Activated T-cell treated with anti-CD3 and anti-CD28 coated beads, Interleukin-2, amount 50 U/mL, for 24 hours (primary cell): ENCODE results near the gene GADD45G.

Source experiments
- DNase-seq: peaks from one replicate; pipeline ENCODE4 v3.0.0-alpha.2; 2020
- H3K27ac Mint-ChIP-seq: 2 replicates; pipeline ENCODE4 v1.8.0; 2020; ENCODE audit warnings: mild to moderate bottlenecking, mixed read lengths
- H3K27me3 Mint-ChIP-seq: 2 replicates; pipeline ENCODE4 v1.8.0; 2020; ENCODE audit warnings: mixed read lengths
- H3K36me3 Mint-ChIP-seq: 2 replicates; pipeline ENCODE4 v1.8.0; 2020; ENCODE audit warnings: low read depth, mixed read lengths
- H3K4me1 Mint-ChIP-seq: 2 replicates; pipeline ENCODE4 v1.8.0; 2020; ENCODE audit warnings: low read depth, mixed read lengths
- H3K4me3 Mint-ChIP-seq: 2 replicates; pipeline ENCODE4 v1.8.0; 2020; ENCODE audit warnings: mild to moderate bottlenecking, moderate library complexity, mixed read lengths
- H3K9me3 Mint-ChIP-seq: 2 replicates; pipeline ENCODE4 v1.8.0; 2020; ENCODE audit warnings: mixed read lengths

The GADD45G gene

DNA sequence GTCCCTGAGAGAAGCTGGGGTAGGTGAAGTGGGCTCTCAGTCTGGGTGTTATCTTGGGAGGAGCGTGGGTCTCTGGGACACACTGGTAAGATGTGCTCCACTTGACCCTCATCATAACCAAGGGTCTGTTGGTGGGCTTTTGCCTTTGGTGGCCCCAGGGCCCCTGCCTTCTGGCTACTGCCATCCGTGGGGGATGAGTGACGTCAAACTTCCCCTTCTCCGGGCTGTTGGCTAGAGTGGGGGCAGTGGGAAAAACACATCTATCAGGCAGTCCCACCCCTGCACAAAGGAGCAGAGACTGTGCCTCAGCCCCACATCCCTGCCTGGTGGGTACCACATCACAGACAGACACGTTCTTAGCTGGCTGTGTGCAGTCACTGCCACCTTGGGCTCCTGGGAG is 35.1 kb downstream of the GADD45G start:
- Mint-ChIP-seq H3K4me1 (peaks cover 2% of the 10 kb centered on the region), H3K4me3 (no peak overlapping the region), H3K27ac (no peak overlapping the region), H3K9me3 (no peaks in the 10 kb centered on the region), H3K36me3 (no peaks in the 10 kb centered on the region), H3K27me3 (no peaks in the 10 kb centered on the region)
- no peak for DNase-seq

DNA sequence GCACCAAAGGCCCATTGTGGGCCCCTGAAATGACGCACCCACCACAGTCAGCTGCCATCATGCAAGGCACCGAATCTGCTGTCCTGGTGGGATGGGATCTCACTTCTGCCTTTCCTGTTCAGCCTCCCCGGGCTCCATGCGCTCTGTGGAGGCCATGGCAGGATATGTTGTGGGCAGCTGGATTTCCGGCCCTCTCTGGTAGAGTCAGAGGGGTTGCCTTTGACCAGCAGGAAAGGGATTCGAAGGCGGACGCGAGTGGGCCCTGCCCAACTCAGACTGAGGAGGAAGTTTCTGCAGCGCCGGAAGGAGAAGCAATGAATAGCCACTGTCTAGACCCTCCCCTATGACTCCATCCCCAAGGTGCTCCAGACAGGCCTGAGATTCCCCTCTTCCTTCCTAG is 35.5 kb downstream of the GADD45G start:
- H3K36me3 Mint-ChIP-seq: no peaks in the 10 kb centered on the region
- no peaks in the 10 kb centered on the region for H3K4me1 Mint-ChIP-seq
- H3K9me3 Mint-ChIP-seq: no peaks in the 10 kb centered on the region
- H3K27ac Mint-ChIP-seq: no peak overlapping the region
- H3K27me3 Mint-ChIP-seq: no peaks in the 10 kb centered on the region
- H3K4me3 Mint-ChIP-seq: no peak overlapping the region
- no peak for DNase-seq

DNA sequence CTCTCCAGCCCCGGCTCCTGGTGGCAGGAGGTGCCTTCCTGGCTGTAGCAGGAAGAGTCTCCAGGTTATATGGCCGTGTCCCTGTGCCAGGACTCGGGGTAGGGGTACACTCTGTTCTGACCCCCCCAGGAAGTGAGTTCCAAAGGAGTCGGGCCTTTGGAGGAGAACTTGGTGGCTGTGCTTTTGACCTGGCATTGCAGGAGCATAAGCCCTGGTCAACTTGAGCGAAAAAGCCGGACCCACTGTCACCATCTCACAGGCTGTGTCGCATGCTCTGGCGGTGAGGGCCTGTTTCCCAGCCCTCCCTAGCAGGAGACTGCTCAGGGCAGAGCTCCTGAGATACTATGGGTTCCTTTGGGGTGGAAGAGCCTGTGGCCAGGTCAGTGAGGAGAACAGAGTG is 36.0 kb downstream of the GADD45G start:
- Mint-ChIP-seq H3K4me3 (no peak overlapping the region), H3K36me3 (no peaks in the 10 kb centered on the region), H3K9me3 (no peaks in the 10 kb centered on the region), H3K4me1 (no peaks in the 10 kb centered on the region), H3K27me3 (no peaks in the 10 kb centered on the region), H3K27ac (no peak overlapping the region)
- DNase-seq: no peak

DNA sequence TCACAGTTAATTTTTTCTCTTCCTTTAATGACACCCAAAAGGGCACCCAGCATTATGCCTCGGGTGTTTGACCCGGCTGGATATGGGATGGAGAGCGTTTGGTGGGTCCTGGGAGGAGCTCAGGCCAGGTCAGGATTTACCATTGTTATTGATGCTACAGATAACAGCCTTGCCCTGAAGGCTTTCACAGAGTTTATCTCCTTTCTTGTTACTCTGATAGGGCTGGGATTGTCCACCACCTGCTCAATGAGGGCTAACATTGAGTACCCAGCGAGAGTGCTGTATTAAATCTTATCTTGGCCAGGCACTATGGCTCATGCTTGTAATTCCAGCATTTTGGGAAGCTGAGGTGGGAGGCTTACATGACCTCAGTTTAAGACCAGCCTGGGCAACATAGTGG is 37.2 kb downstream of the GADD45G start:
- Mint-ChIP-seq H3K27me3 (no peaks in the 10 kb centered on the region), H3K4me3 (no peak overlapping the region), H3K27ac (no peak overlapping the region), H3K4me1 (no peaks in the 10 kb centered on the region), H3K36me3 (no peaks in the 10 kb centered on the region), H3K9me3 (no peaks in the 10 kb centered on the region)
- DNase-seq: no peak

DNA sequence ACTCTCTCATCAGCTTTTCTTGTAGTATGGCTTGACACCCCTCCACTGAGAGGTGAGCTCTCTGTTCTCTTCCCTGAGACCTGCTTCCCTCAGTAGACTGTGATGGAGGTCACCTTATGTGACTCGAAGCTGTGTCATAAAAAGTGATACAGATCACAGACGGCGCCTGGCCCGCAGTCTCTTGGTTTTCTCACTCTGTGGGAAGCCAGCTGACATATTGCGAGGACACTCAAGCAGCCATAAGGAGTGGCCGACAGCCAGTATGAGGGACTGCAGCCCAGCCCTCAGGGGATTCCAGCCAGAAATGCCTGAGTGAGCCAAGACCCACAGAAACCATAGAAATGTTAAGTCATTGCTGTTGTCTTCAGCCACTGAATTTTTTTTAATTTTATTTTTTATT is 38.0 kb downstream of the GADD45G start:
- no peaks in the 10 kb centered on the region for H3K9me3 Mint-ChIP-seq
- no peak for DNase-seq
- H3K36me3 Mint-ChIP-seq: no peaks in the 10 kb centered on the region
- no peaks in the 10 kb centered on the region for H3K4me1 Mint-ChIP-seq
- H3K27me3 Mint-ChIP-seq: no peaks in the 10 kb centered on the region
- H3K4me3 Mint-ChIP-seq: no peak overlapping the region
- no peak overlapping the region for H3K27ac Mint-ChIP-seq

DNA sequence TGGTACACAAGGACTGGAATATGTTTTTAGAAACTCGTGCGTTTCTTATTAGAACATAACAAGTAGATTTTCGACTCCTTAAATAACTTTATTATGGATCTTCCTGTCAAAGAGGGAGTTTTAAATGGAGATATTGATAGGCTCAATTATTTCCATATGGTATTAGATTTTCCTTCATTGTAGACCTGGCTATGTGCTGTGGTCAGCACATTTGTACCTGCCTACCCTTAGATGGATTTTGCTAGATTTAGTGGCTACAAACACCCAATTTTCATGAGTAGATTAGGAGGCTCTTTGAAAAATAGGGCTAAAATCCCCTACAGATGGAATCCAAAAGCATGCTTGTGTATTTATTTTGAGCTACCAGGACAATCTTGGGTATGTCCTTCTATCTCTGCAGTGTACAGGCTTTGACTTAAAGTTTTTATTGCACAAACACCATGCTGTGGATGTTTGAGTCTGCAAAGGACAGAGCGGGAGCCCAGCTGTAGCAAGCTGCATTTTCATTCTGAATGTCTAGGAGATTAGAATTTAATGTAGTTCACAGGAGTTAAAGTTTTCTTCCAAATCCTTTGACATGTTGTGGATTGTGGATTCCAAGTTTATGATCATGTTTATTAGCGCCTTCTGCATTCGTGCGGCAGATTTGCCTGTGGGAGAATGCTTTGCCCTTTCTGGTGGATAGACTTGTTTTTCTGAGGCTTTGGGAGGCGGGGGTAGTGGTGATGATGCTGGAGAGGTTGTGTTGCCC is 41.6 kb downstream of the GADD45G start:
- Mint-ChIP-seq H3K36me3 (no peaks in the 10 kb centered on the region), H3K9me3 (no peaks in the 10 kb centered on the region), H3K27me3 (no peaks in the 10 kb centered on the region), H3K4me3 (no peak overlapping the region), H3K27ac (no peak overlapping the region), H3K4me1 (no peaks in the 10 kb centered on the region)
- DNase-seq: no peak

DNA sequence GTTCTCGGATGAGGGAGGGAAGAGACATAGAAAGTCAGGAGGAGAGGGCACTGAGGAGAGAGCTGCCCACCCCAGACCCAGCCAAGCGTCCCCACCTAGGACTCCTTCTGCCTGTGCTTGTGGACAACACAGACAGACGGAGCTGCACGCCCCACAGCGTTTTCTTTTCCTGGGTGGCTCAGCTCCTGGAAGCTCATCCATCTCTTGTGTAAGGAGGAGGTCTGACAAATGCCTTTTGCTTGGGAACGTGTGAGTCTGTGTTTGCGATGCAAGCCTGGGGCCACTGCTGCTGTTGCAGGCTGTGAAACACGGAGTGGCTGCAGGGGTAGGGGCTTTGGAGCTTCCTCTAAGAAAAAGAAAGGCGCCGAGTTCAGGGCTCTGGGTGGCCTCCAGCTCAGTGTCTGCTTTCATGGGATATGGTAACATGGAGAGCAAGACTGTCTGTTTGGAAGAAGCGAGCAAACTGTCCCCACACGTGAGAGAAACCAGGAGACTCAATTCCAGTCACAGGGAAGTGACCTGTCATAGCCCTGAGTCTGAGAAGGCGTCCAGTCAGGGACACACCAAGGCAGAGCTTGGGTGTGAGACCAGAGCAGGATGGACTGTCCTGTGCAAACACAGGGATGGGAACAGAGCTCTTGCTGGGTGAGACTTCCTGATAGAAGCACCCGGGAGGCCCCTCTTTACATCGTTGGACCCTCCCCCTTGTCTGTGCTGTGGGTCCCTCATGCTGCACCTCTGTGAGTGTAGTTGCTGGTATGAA is 42.7 kb downstream of the GADD45G start:
- Mint-ChIP-seq H3K9me3 (no peaks in the 10 kb centered on the region), H3K4me1 (no peaks in the 10 kb centered on the region), H3K27me3 (no peaks in the 10 kb centered on the region), H3K27ac (no peak overlapping the region), H3K4me3 (no peak overlapping the region), H3K36me3 (no peaks in the 10 kb centered on the region)
- DNase-seq: no peak

DNA sequence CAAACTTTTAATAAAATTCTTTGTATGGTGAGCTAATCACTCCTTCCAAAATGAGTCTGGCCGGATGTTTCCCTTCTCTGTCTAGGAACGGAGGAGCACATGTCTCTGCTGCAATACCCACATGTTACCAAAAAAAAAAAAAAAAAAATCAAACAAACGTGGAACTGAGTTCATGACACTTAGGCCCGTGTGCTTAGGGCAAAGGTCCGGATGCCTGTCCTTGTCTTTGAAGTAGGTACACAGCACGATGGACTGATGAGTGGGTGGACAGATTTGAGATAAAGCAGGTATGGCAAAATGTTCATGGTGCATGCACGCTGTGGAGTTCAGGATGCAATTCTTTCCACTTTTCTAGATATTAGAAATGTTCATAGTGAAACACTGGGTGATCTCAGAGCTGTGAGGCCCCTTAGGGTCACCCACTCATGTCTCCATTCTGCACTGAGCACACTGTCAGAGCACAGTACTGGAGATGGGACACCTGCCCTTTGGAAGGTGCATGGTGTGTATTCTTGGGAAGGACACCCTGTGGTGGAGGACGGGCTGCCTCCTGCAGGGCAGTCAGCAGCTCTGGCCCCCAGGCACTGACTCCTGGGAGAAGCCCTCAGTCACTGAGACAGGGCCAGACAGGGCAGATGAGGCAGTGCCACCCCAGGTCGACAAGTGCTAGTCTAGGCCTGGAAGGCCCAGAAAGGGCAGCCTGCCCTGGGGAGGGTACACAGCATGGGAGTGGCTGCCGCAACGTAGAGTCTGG is 43.6 kb downstream of the GADD45G start:
- Mint-ChIP-seq H3K36me3 (no peaks in the 10 kb centered on the region), H3K4me1 (no peaks in the 10 kb centered on the region), H3K27me3 (no peaks in the 10 kb centered on the region), H3K9me3 (no peaks in the 10 kb centered on the region), H3K27ac (no peak overlapping the region), H3K4me3 (no peak overlapping the region)
- DNase-seq: no peak

DNA sequence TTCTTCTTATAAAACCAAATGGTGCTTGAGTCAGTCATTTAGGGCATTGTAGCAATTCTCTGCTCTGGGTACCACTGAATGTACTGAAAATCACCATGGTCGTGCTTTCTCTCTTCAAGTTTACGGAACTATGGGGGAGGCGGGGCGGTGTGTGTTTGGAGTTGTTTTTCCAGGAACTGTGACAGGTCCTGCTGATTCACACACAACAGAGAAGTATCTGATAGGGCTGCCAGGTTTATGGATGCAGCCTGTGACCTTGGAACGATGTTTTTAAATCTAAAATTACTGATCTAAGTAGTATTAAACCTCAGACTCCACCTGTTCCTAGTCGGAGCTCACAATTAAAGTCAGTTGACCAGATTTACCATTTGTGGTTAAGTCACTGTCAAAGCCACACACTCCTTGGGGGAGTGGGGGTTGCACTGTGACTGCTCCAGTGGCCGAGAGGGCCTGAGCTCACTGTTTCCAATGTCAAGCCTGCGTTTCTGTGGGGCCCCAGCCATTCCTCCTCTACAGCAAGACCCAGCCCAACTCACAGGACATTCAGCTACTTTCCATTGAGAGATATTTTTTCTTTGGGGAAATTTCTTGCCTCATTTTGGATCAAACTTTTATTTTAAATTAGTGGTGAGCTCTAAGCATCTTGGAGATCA is 44.4 kb downstream of the GADD45G start:
- DNase-seq: no peak
- Mint-ChIP-seq H3K4me1 (no peaks in the 10 kb centered on the region), H3K4me3 (no peak overlapping the region), H3K9me3 (no peaks in the 10 kb centered on the region), H3K27me3 (no peaks in the 10 kb centered on the region), H3K36me3 (no peaks in the 10 kb centered on the region), H3K27ac (no peak overlapping the region)

DNA sequence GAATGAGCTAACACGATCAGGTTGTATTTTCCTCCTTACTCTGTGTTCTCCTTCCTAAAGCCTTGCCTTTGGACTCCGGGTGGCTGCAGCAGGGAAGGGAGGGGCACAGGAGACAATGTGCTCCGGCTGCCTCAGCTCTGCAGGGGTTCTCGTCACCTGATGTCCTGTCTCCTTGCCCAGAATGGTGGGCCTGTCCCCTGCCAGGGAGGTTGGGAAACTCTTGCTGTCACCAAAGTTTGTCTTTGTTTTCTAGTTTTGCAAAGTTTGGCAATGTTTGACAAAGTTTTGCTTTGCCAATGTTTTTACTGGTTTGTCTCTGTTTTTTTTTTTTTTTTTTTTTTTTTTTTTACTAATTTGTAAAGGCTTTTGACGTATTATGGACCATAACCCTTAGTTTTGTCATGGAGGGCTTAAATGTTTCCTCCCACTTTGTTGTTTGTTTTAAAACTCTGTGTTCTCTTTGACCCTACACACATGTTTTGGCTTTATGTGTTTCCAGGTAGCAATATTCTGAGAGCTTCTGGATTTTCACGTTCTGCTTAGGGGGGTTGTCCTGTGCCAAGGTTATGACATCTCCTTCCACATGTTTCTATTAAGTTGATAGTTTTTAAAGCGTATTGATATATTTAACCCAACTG is 49.3 kb downstream of the GADD45G start:
- no peak overlapping the region for H3K27ac Mint-ChIP-seq
- DNase-seq: no peak
- H3K27me3 Mint-ChIP-seq: peaks cover 9% of the 10 kb centered on the region
- H3K36me3 Mint-ChIP-seq: no peaks in the 10 kb centered on the region
- H3K4me3 Mint-ChIP-seq: no peak overlapping the region
- no peaks in the 10 kb centered on the region for H3K9me3 Mint-ChIP-seq
- H3K4me1 Mint-ChIP-seq: peaks cover 18% of the 10 kb centered on the region

DNA sequence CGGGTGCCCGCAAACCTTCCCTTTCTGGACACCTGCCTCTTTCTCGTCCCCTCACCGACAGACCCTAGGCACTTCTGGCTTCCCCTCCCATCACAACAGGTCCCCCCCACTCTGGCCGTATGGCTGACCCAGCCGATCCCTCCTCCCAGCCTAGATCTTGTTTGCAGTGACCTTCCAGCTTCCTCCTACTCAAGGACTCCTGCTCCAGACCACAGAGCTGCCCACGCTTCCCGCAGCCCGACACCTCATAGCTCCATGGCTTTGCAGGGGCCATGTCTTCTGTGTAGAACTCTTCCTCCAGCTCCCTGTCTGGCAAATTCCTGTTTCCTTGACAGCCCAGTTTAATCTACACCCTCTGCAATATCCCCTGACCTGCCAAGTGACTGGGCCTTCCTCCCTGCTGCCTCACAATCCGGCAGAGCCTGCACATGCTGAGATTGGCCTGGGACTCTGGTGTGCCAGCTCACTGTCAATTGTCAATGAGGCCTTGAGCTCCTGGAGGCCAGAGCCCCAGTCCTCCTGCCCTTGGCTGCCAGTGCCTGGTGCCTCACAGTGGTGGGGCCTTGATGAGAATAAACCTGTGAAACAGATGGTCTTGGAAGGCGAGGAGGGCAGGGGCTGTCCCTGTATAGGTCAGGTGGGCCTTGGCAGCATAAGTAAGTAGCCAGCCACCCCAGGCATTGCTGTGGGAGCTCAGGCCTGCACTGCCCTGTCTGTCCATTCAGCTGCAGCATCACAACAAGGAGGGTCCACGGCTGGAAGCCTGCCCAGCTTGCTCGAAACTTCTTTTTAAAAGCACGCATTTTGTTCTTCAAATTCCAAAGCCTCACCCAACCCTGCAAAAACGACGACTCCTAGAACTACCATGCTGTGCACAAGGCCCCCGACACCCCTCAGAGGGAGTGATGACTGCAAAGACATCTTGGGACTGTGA is 50.5 kb downstream of the GADD45G start:
- H3K4me3 Mint-ChIP-seq: no peak overlapping the region
- peaks cover 9% of the 10 kb centered on the region for H3K27me3 Mint-ChIP-seq
- H3K4me1 Mint-ChIP-seq: peaks cover 18% of the 10 kb centered on the region
- no peak for DNase-seq
- no peaks in the 10 kb centered on the region for H3K36me3 Mint-ChIP-seq
- no peaks in the 10 kb centered on the region for H3K9me3 Mint-ChIP-seq
- no peak overlapping the region for H3K27ac Mint-ChIP-seq
